Measurements from ENCODE around the gene CD302.

DNA sequence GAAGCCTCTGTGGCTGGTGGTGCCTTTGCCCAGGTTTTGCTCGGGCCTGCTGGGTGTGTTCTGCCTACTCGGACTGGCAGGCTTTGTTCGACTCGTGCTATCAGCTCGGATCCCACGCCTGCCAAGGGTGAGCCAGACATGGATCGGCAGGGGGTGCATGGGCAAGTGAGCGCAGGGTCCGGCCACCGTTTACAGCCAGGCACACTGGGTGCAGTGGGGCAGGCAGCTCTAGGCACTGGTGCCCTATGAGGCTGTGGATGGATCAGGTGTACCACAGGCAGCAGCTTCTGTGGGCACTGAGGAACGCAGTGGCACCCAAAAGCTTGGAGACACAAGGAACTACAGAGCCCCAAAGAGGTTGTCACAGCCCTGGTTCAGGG, 60.1 kb downstream of the CD302 start:
- TF ChIP-seq, protein P1, sequence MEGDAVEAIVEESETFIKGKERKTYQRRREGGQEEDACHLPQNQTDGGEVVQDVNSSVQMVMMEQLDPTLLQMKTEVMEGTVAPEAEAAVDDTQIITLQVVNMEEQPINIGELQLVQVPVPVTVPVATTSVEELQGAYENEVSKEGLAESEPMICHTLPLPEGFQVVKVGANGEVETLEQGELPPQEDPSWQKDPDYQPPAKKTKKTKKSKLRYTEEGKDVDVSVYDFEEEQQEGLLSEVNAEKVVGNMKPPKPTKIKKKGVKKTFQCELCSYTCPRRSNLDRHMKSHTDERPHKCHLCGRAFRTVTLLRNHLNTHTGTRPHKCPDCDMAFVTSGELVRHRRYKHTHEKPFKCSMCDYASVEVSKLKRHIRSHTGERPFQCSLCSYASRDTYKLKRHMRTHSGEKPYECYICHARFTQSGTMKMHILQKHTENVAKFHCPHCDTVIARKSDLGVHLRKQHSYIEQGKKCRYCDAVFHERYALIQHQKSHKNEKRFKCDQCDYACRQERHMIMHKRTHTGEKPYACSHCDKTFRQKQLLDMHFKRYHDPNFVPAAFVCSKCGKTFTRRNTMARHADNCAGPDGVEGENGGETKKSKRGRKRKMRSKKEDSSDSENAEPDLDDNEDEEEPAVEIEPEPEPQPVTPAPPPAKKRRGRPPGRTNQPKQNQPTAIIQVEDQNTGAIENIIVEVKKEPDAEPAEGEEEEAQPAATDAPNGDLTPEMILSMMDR (IDR thresholded peaks at IDR 0.05; ENCODE audit: borderline replicate concordance, extremely low read depth, low read length, poor library complexity, severe bottlenecking) = no peak
- no peak for TF ChIP-seq EZH2 (IDR thresholded peaks at IDR 0.05; ENCODE audit: borderline replicate concordance, low read depth, low read length, severe bottlenecking)

Measured in DND-41 (cell line).